ENCODE results near the gene ZNF462. TPM values are rescaled to one million over a fixed set of nuclear protein-coding genes. Genes with fewer than 3 reads are reported as not detected.

ZNF462 gene
- polyA plus RNA-seq, 2 of the 4 experiments (the other 2 are of a cell fraction): 2.4 to 3.9 TPM

GRCh38 chr9:106893088-106893487, 30.1 kb downstream of the ZNF462 start:
- no peak for TF ChIP-seq NPAS2 (CRISPR knock-in tag; IDR thresholded peaks at IDR 0.05; ENCODE audit: borderline replicate concordance)
- no peak for TF ChIP-seq FOSL2 (IDR thresholded peaks at IDR 0.05)
- peak; percentile 78 for TF ChIP-seq FOSL2 (CRISPR knock-in tag; IDR thresholded peaks at IDR 0.05)
- no peak for TF ChIP-seq EHMT2 (IDR thresholded peaks at IDR 0.05; ENCODE audit: low read depth)
- no peak for TF ChIP-seq ATOH8 (CRISPR knock-in tag; IDR thresholded peaks at IDR 0.05; ENCODE audit: low read depth)
- TF ChIP-seq CHD4 (IDR thresholded peaks at IDR 0.05; ENCODE audit: borderline replicate concordance): no peak
- no peak for TF ChIP-seq RAD21 (conservative IDR thresholded peaks at IDR 0.05 in 1 of 2, IDR thresholded peaks at IDR 0.05 in 1 of 2)
- TF ChIP-seq, protein P1, sequence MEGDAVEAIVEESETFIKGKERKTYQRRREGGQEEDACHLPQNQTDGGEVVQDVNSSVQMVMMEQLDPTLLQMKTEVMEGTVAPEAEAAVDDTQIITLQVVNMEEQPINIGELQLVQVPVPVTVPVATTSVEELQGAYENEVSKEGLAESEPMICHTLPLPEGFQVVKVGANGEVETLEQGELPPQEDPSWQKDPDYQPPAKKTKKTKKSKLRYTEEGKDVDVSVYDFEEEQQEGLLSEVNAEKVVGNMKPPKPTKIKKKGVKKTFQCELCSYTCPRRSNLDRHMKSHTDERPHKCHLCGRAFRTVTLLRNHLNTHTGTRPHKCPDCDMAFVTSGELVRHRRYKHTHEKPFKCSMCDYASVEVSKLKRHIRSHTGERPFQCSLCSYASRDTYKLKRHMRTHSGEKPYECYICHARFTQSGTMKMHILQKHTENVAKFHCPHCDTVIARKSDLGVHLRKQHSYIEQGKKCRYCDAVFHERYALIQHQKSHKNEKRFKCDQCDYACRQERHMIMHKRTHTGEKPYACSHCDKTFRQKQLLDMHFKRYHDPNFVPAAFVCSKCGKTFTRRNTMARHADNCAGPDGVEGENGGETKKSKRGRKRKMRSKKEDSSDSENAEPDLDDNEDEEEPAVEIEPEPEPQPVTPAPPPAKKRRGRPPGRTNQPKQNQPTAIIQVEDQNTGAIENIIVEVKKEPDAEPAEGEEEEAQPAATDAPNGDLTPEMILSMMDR (IDR thresholded peaks at IDR 0.05): no peak
- TF ChIP-seq REST (IDR thresholded peaks at IDR 0.05): no peak
- ChIA-PET CTCF (interaction anchor here (1.2 kb wide), 1 partner anchor 48 kb away, joined by 3 read pairs; no protein-coding TSS in a partner anchor), POLR2A (interaction anchor here (1.1 kb wide), 1 partner anchor 31 kb away, joined by 3 read pairs; no protein-coding TSS in a partner anchor)
- H3K4me2 ChIP-seq: peak overlapping the region; percentile 74
- ATAC-seq (peak; percentile 77 to 87), DNase-seq (ENCODE audit: low read depth in 1 of 2, low spot score in 1 of 2) (peak; percentile 54 to 69), FAIRE-seq (no peak)
- H3K27ac ChIP-seq: peak overlapping the region; percentile 74 to 85
- H3K9me3 ChIP-seq: no peaks in the 10 kb centered on the region
- peaks cover 62% of the 10 kb centered on the region for H3K4me1 ChIP-seq
- H3K4me3 ChIP-seq: 0 out of 3 replicates have a peak overlapping the region, but pooled peaks have one; percentile 5
- WGBS (ENCODE audit: missing lambda C conversion rate): 7% methylated on average over 1 of the region's 1 CpG

DNA sequence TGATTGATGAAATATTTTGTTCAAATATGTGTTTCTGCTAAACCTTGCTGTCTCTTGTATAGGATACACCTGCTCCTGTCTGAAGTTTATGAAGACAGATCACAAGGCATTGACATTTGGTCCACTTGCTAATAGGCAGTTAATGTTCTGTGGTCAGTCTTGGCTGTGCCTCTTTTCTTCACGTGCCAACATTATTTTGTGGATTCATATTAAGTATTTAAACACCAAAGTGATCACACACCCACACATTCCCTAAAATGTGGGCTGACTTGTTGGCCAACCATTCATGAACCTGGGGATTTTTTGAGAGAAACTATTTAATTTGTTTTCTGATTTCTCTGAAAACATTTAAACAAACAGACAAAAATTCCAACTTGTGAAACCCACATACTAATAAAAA, 33.7 kb downstream of the ZNF462 start:
- Histone ChIP-seq H3K27ac (no peak overlapping the region), H3K4me2 (peak overlapping the region; percentile 41; the same call in 2 of the 3 replicates), H3K4me3 (no peak overlapping the region), H3K9me3 (peaks cover 6% of the 10 kb centered on the region; the same call in 1 of the 3 replicates), H3K4me1 (peaks cover 49% of the 10 kb centered on the region)
- no peak for TF ChIP-seq RCOR1 (IDR thresholded peaks at IDR 0.05; ENCODE audit: low read depth, low read length)
- no peak for TF ChIP-seq HOXB5 (CRISPR knock-in tag; IDR thresholded peaks at IDR 0.05)
- no peak for TF ChIP-seq NPAS2 (CRISPR knock-in tag; IDR thresholded peaks at IDR 0.05; ENCODE audit: borderline replicate concordance)
- TF ChIP-seq GATA3 (IDR thresholded peaks at IDR 0.05; ENCODE audit: borderline replicate concordance): no peak
- no peak for TF ChIP-seq ESRRA (IDR thresholded peaks at IDR 0.05; ENCODE audit: borderline replicate concordance, low read length)
- TF ChIP-seq BCL3 (IDR thresholded peaks at IDR 0.05): no peak
- no peak for TF ChIP-seq RNF2 (IDR thresholded peaks at IDR 0.05; ENCODE audit: borderline replicate concordance, low read depth)
- no peak for TF ChIP-seq MAFK (IDR thresholded peaks at IDR 0.05; ENCODE audit: partially characterized antibody)
- no peak for TF ChIP-seq TP53 (CRISPR knock-in tag; IDR thresholded peaks at IDR 0.05)
- TF ChIP-seq ZC3H11A (IDR thresholded peaks at IDR 0.05): no peak
- TF ChIP-seq SREBF2 (IDR thresholded peaks at IDR 0.05): no peak
- TF ChIP-seq, protein P2, sequence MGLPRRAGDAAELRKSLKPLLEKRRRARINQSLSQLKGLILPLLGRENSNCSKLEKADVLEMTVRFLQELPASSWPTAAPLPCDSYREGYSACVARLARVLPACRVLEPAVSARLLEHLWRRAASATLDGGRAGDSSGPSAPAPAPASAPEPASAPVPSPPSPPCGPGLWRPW (IDR thresholded peaks at IDR 0.05): no peak
- TF ChIP-seq JUN (IDR thresholded peaks at IDR 0.05): no peak
- TF ChIP-seq, protein P3, sequence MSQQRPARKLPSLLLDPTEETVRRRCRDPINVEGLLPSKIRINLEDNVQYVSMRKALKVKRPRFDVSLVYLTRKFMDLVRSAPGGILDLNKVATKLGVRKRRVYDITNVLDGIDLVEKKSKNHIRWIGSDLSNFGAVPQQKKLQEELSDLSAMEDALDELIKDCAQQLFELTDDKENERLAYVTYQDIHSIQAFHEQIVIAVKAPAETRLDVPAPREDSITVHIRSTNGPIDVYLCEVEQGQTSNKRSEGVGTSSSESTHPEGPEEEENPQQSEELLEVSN (IDR thresholded peaks at IDR 0.05; ENCODE audit: borderline replicate concordance, low read depth): no peak
- TF ChIP-seq, protein P1 (IDR thresholded peaks at IDR 0.05): no peak
- no peak for TF ChIP-seq NR3C1 (IDR thresholded peaks at IDR 0.05)
- ATAC-seq: no peak
- DNase-seq (ENCODE audit: low read depth in 1 of 2, low spot score in 1 of 2): no peak
- CTCF ChIA-PET: interaction anchor here (0.6 to 0.7 kb wide), 3 partner anchors 30 to 1036 kb away, joined by 3 read pairs; no protein-coding TSS in a partner anchor
- FAIRE-seq: no peak
- 60% methylated on average over 1 of the region's 1 CpG for WGBS (ENCODE audit: missing lambda C conversion rate)
- POLR2A ChIA-PET: no interaction called here
